GM21529 (cell line): ENCODE measurements around the gene REELD1.

Experiments used
- ATAC-seq: cut with Tn5 transposase; IDR thresholded peaks from one replicate; pipeline ENCODE4 v1.9.1; 2021; ENCODE audit not compliant: unreplicated experiment

REELD1 gene

DNA sequence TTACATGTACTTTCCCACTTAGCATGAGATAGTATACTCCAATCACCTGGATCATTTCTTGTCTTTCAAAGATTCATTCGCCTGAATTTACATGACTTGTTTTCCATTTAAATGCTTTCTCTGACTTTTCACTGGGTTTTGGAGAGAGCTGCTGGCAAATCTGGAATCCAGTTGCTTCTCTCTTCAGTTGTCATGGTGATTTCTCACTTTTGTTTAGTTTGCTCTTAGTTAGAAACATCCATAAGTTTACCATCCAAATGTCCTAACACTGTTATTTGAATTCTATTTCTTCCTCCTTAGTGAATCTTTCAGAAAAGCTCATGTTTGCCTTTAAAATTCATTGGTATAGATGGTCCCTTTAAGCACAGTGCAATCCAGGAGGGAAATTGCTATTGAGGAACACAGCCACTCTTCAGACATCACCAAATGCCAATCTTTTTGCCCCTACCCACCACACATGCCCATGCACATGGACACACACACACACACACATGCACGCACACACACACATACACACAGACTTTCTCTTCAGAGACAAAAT lies 51.7 kb downstream of the REELD1 start:
- ATAC-seq, result no peak

DNA sequence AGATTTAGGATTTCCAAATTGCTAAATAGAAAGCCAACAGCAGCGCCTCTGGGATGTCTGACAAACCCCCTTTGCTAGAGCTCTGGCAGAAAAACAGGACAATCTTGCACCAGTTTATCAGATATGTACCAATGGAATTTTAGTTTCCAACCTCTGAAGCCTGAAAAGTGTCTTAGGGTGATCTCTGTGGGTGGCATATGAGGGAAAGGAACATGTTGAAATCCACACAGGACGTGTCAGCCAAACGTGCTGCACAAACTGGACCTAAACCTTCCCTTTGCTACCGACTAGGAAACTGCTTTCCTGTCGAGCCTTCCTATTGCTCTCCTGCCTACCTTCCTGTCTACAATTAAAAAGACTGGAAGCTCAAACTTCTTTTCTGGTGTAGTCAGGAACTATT lies 53.5 kb downstream of the REELD1 start:
- no peak for ATAC-seq

DNA sequence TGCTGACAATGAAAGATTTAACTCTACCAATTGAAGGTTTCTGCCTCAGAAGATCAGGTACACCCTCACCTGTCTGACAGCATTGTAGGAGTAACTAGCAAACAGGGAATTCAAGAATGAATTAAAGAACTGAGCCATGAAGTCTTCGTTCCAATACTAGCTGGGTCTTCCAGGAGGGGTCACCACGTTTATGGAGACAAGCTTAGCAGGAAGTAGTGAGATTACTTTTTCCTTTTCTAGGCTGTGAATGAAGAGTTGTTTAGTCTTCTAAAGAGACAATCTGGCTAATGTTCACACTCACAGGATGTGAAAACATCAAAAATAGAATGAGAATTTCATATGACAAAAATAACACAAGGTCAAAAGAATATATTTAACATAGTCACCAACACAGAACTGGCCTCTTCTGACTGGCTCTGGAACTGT lies 54.9 kb downstream of the REELD1 start:
- peak; percentile 55 for ATAC-seq

- no peak for ATAC-seq
Observed at GRCh38 chr4:146271466-146271865, 57.1 kb downstream of the REELD1 start.

GRCh38 chr4:146273204-146273901 lies 59.0 kb downstream of the REELD1 start:
- peak; percentile 70 for ATAC-seq

DNA sequence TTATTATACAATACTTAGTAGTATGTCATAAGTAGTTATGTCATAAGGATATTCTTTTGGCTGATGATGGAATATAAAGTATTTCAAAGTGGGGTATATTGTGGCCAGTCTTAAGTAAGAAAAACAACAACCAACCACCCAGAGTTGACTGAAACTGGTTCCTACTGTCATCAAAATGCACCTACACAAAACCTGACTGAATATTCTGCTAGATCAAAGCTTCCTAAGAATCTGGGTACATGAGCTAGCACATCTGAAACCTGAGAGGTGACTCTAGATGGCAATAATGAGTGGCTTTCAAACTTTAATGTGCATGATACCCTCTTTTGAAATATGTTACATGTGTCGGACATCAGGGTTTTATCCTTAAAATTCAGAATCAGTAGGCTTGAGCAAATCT lies 60.4 kb downstream of the REELD1 start:
- no peak for ATAC-seq

DNA sequence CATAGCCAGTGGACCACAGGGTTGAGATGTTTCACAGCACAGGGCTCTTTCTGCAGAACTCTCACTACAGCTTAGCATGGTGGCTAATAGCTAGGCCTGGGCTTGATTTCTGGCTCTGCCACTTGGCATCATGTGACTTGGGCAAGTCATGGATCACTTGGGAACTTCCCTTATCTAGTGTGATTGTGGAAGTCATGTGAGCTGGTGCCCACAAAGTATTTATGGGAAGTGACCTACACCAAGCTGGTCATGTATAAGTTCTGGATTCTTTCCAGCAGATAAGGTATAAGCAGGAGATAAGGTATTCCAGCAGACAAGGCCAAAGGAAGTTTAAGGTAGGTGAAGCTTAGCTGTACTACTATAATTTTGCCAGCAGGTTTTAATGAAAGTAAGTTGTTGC lies 61.0 kb downstream of the REELD1 start:
- no peak for ATAC-seq

GRCh38 chr4:146278986-146279385 lies 64.6 kb downstream of the REELD1 start:
- ATAC-seq, result no peak
